Measurements from ENCODE around the gene ITGB4.
A peak's percentile ranks its signal among the peaks of the same experiment; 100 is the strongest.

ITGB4 gene

DNA sequence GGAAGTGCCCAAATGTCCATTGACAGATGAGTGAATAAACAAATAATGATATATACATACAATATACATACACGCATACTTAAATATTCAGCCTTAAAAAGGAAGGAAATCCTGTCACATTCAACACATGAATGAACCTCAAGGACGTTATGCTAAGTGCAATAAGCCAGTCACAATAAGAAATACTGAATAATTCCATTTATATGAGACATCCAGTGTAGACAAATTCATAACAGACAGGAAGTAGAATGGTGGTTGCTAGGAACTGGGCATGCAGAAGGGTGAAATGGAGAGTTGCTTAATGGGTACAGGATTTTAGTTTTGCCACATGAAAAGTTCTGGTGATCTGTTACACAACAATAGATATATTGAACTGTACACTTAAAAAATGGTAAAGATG, 8.8 kb upstream of the ITGB4 start:
- peaks cover 6% of the 10 kb centered on the region for H3K36me3 Mint-ChIP-seq (ENCODE audit: low read depth)
- H3K4me1 Mint-ChIP-seq, result no peaks in the 10 kb centered on the region
- DNase-seq, result no peak
- H3K9me3 Mint-ChIP-seq, result no peaks in the 10 kb centered on the region
- TF ChIP-seq, protein P1, sequence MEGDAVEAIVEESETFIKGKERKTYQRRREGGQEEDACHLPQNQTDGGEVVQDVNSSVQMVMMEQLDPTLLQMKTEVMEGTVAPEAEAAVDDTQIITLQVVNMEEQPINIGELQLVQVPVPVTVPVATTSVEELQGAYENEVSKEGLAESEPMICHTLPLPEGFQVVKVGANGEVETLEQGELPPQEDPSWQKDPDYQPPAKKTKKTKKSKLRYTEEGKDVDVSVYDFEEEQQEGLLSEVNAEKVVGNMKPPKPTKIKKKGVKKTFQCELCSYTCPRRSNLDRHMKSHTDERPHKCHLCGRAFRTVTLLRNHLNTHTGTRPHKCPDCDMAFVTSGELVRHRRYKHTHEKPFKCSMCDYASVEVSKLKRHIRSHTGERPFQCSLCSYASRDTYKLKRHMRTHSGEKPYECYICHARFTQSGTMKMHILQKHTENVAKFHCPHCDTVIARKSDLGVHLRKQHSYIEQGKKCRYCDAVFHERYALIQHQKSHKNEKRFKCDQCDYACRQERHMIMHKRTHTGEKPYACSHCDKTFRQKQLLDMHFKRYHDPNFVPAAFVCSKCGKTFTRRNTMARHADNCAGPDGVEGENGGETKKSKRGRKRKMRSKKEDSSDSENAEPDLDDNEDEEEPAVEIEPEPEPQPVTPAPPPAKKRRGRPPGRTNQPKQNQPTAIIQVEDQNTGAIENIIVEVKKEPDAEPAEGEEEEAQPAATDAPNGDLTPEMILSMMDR (IDR thresholded peaks at IDR 0.05), result no peak
- H3K27ac Mint-ChIP-seq, result no peak overlapping the region
- H3K4me3 Mint-ChIP-seq, result no peak overlapping the region
- H3K27me3 Mint-ChIP-seq (ENCODE audit: low read depth, poor library complexity), result peaks cover 42% of the 10 kb centered on the region

DNA sequence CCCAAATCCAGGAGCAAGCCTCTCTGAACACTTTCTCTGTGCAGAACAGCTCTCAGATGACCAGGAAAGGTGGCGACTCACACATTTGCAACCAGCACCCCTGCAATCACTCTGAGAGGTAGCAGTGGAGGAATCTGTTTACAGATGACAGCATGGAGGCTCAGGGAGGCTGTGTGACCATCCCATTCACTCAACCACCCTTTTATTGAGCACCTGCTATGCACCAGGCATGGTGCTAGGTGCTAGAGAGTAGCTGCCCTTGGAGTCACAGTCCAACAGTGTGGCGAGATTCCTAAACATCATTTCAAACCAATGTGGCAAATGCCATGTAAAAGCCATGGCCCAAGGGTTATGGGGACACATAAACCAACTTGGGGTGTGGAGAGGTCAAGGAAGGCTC, 1.5 kb upstream of the ITGB4 start:
- Mint-ChIP-seq H3K4me3 (peak overlapping the region; percentile 76), H3K27ac (no peak overlapping the region), H3K9me3 (no peaks in the 10 kb centered on the region), H3K27me3 (ENCODE audit: low read depth, poor library complexity) (peaks cover 77% of the 10 kb centered on the region), H3K4me1 (no peaks in the 10 kb centered on the region), H3K36me3 (ENCODE audit: low read depth) (no peaks in the 10 kb centered on the region)
- DNase-seq, result no peak
- TF ChIP-seq, protein P1 (IDR thresholded peaks at IDR 0.05), result no peak

DNA sequence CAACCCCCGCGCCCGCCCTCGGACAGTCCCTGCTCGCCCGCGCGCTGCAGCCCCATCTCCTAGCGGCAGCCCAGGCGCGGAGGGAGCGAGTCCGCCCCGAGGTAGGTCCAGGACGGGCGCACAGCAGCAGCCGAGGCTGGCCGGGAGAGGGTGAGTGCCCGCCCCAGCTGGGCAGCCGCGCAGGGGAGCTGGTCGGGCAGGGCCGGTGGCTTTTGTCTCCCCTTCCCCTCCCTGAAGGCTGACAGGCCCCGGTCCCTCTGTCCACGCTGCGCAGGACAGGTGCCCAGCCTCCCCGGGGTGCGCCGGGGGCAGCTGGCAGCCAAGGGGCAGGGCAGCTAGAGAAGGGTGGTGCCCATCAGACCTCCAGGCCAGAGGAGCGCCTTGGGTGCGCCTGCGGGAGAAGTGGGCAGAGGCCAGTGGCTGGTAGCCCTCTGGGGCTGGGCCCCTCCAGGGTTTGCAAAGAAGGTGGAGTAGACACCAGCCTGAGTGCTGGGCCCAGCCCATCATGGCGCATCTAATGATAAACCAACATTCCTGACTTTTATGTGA, 278 bp downstream of the ITGB4 start:
- Mint-ChIP-seq H3K36me3 (ENCODE audit: low read depth) (no peaks in the 10 kb centered on the region), H3K27ac (no peak overlapping the region), H3K27me3 (ENCODE audit: low read depth, poor library complexity) (peaks cover 70% of the 10 kb centered on the region), H3K4me1 (no peaks in the 10 kb centered on the region), H3K4me3 (no peak overlapping the region), H3K9me3 (no peaks in the 10 kb centered on the region)
- DNase-seq, result no peak
- TF ChIP-seq, protein P1 (IDR thresholded peaks at IDR 0.05), result no peak

DNA sequence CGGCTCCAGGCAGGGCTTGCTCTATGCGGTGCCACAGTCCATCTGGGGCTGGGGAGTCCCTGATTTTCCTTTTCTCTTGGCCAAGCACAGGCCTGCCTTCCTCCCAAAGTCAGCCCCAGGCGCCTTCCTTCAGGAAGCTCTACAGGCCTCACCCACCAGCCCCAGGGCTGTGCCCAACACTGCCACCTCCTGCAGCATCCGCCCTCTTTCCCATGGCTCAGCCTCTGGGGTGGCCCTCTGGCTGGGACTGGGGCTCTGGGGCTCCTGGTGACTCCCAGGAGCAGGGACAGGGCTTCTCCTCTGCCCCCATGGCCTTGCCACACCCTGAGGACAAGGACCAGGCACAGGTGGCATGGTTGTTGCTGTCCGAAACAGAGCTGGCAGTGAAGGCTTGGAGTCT, 817 bp downstream of the ITGB4 start:
- Mint-ChIP-seq H3K27ac (no peak overlapping the region), H3K36me3 (ENCODE audit: low read depth) (no peaks in the 10 kb centered on the region), H3K27me3 (ENCODE audit: low read depth, poor library complexity) (peaks cover 70% of the 10 kb centered on the region), H3K4me1 (no peaks in the 10 kb centered on the region), H3K9me3 (no peaks in the 10 kb centered on the region), H3K4me3 (peak overlapping the region; percentile 36)
- no peak for DNase-seq
- TF ChIP-seq, protein P1 (IDR thresholded peaks at IDR 0.05), result no peak

DNA sequence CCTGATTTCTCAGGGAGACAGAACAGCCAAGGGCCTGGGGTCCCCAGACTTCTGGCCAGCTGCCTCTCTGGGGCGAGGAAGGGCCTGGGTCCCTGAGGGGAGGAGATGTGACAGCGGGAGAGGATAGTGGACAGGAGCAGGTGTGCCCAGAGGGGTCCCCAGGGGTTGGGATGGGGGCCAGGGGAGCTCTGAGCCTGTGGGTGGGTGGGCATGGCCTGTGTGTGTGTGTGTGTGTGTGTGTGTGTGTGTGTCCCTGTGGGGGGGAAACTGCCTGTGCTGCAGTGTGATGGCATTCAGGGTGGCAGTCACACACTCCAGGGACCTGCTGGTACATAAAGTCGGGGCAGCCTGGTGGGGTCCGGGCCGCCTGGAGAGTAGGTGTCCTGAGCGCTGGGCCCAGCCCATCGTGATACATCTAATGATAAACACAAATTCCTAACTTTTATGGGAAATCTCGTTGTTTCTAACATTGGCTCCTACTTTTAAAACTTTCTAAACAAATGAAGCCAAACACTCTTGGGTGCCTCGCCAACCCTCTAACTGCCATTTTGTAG, 1.4 kb downstream of the ITGB4 start:
- Mint-ChIP-seq H3K27me3 (ENCODE audit: low read depth, poor library complexity) (peaks cover 66% of the 10 kb centered on the region), H3K27ac (no peak overlapping the region), H3K9me3 (no peaks in the 10 kb centered on the region), H3K4me3 (no peak overlapping the region), H3K36me3 (ENCODE audit: low read depth) (no peaks in the 10 kb centered on the region), H3K4me1 (no peaks in the 10 kb centered on the region)
- no peak for DNase-seq
- TF ChIP-seq, protein P1 (IDR thresholded peaks at IDR 0.05), result no peak
